GM18507 (cell line): Measurements from ENCODE around the gene PDE1C.
"Not testable (repeated sequence)": the region's sequence is repeated elsewhere in the genome, so short reads cannot be mapped to it uniquely, and the experiment has no call there.

ENCODE experiments used
- DNase-seq: peaks from one replicate; pipeline ENCODE4 v3.0.0; 2011; ENCODE audit warnings: low read depth; ENCODE audit not compliant: insufficient read length; ENCODE audit errors: extremely low spot score
- FAIRE-seq: peaks from 2 replicates; lab custom pipeline; 2011; peaks lifted over from hg19 to GRCh38; lab: Jason Lieb, UNC

PDE1C gene

DNA sequence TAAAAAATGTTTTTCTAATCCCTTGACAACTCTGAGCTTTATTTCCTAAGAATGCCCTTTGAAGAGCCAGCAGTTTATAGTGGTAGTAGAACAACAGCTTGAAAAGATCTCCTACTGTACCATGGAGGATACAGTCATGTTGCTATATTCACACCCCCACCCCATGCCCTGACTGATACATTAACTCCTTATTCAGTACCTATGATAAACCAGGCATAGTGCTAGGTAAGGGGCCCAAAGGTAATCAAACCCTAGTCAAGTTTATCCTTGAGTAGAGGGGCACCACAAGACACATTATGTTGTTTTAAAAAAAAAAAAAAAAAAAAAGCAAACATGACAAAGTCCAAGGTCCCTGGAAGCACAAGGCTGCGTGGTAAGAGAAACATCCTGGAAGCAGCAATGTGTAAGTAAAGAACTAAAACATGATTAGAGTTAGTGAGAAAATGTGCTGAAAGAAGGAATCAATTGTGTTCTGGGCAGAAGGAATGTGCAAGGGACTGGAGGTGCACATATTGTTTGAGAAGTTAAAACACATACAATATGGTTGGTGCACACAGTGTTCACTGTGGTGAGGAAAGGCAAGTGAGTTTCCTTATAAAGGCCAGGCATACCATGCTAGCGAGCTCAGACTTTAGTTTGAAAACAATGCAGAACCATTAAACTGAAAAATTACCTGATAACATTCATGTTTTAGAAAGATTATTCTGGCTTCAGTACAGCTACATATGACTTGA, 51.2 kb downstream of the PDE1C start:
- FAIRE-seq (no peak), DNase-seq (no peak)

GRCh38 chr7:32015133-32015532, 55.1 kb downstream of the PDE1C start:
- DNase-seq: no peak
- no peak for FAIRE-seq

- DNase-seq, FAIRE-seq: not testable (repeated sequence)
Observed at GRCh38 chr7:32013471-32013870, 56.7 kb downstream of the PDE1C start.

DNA sequence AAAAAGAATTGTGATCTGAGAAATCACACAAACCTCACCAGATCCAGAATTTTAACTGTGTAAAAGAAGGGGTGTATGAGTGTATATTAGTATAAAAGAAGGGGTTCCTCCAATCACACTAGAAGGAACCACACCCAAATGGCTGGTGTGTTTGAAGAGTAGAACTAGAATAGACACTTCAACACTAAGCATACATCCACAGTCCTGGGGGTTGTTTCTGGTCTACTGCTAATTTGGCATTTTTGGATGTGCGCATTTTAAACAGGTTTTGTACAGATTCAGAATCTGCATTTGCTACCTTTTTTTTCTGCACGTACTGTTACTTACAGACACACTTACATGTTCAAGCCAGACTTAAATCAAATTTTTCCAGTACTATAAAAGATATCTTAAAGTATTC, 64.6 kb downstream of the PDE1C start:
- no peak for FAIRE-seq

DNA sequence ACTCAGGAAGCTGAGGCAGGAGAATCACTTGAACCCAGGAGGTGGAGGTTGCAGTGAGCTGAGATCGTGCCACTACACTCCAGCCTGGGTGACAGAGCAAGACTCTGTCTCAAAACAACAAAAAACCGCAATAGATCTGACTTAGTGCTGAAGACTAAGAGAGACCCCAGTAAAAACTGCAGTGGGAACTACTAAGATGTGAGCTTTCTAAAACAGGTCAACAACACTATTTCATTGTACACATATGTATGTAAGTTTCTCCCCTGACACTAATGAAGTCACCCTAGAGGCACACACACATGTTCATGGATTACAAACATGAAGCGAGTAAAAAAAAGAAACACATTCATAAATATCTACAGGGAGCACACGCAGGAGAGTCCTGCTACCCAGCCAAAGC, 68.3 kb downstream of the PDE1C start:
- DNase-seq (no peak), FAIRE-seq (no peak)

More for the DNA sequence above, 64.6 kb downstream of the PDE1C start:
- no peak for DNase-seq

GRCh38 chr7:31997423-31997822, 72.8 kb downstream of the PDE1C start:
- DNase-seq (no peak), FAIRE-seq (no peak)

- FAIRE-seq (no peak), DNase-seq (no peak)
Observed at GRCh38 chr7:31995134-31995533, 75.1 kb downstream of the PDE1C start.

- no peak for FAIRE-seq
- no peak for DNase-seq
Observed at GRCh38 chr7:31991846-31992245, 78.4 kb downstream of the PDE1C start.

DNA sequence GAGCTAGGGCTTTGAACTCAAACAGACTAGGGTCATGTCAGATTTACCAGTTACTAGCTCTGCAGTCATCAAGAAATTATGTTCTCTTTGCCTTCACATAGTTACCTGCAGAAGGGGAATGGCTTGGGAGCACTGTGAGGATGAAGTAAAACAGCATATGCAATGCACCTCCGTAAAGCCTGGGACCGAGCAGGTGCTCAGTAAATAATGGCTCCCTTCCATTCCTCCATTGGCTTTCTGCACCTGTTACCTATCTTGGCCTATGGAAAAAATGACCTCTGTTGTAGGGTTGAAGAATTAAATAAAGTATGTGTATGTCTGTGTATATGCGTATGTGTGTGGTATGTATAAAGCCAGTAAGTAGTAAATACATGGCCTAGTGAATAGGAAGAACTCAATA, 78.8 kb downstream of the PDE1C start:
- DNase-seq (no peak), FAIRE-seq (no peak)

DNA sequence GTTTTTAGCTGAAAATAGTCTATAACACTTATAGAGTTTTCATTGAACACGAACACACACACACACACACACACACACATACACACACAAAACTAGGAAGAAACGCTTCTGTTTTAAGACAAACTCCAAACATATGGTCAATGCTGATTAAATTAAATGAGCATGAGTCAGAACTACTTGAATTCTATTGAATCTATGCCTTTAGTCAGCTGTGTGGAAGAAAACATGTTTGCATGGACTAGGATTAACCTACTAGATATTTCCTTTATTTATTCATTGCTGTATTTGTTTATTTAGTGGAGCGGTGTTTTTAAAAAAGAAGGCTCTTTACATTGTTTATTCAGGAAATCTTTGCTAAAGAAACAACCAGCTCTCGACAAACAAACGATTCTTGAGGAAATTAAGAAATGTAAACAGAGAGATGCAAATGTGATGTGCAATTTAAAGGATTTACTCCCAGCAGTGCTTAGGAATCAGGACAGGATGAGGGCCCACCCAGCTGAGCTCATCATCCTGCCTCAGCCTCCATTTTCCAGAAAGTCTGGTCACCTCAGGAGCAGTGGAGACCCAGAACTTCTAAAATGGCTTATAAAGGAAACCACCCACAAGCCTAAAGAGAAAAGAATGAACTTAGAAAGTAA, 83.2 kb downstream of the PDE1C start:
- FAIRE-seq: no peak

GRCh38 chr7:31982962-31983361, 87.2 kb downstream of the PDE1C start:
- DNase-seq (no peak), FAIRE-seq (no peak)

More for the DNA sequence above, 83.2 kb downstream of the PDE1C start:
- DNase-seq: no peak

- DNase-seq: no peak
- no peak for FAIRE-seq
Observed at GRCh38 chr7:31981874-31982390, 88.3 kb downstream of the PDE1C start.

DNA sequence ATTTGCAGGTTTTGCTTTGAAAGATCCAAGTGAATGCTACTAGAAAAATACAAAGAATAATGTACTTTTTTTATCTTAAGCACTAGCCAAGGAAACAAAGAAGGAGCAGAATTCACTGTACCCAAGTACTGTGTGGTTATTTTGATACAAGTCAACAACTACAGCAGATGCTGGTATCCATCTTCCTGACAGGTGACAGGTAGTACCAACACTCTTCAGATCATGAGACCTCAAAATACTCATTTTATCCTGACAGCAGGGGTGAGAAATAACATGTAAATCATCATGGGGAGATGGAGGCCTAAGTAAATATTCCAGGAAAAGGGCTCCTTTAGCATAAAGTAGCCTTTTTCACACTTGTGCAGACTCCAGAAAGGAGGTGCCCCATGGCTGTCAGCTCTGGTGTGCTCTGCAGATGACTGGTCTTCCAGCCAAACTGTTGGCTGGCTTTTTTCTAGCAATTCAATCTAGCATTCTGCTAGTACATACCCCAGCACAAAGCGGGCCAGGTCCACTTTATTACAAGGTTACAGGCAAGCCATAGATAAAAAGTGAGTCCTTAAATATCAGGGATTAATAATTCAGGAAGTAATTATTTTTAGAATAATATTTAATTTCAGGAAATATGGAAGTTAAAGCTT, 90.4 kb downstream of the PDE1C start:
- FAIRE-seq: no peak
- DNase-seq: no peak

- no peak for FAIRE-seq
- no peak for DNase-seq
Observed at GRCh38 chr7:31975546-31975945, 94.7 kb downstream of the PDE1C start.

DNA sequence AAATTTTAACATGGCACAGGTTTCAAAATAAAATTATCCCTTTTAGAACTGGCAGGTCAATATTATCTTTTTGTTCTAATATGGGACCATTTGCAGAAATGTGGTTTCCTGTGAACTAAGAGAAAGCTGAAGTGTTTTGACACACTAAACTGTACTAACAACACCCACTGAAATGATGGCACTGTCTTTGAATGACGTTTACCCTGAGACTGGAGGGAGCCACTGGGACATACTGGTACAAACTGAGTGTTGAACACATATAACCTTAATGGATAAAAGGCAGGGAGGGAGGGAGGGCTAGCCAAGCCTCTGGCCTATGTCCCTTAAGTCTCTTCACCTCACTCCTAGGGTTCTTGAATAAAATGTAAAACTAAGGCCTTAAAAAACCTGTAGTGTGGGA, 95.9 kb downstream of the PDE1C start:
- no peak for FAIRE-seq
- no peak for DNase-seq

DNA sequence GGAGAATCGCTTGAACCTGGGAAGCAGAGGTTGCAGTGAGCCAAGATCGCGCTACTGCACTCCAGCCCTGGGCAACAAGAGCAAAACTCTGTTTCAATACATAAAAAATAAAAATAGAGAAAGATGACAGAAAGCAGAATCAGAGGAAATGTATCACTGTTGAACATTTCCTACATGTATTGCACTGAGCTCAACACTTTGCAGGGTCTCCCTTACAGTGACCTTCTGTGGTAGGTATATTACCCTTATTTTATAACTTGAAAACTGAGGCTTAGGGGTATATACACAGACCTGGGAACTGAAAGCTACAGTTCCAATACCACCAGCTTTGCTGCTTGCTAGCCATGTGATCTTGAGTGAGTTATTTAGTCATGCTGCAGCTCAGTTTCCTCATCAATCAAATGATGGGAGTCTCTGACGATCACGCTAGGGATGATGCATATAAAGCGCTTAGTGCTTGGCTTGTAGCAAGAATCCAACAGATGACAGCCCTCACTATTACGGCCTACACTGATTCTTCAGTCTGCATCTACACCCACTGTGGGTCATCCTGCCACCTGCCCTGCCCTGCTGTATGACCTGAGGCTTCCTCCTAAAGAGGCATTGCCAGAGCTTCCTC, 99.0 kb downstream of the PDE1C start:
- FAIRE-seq (no peak), DNase-seq (no peak)

DNA sequence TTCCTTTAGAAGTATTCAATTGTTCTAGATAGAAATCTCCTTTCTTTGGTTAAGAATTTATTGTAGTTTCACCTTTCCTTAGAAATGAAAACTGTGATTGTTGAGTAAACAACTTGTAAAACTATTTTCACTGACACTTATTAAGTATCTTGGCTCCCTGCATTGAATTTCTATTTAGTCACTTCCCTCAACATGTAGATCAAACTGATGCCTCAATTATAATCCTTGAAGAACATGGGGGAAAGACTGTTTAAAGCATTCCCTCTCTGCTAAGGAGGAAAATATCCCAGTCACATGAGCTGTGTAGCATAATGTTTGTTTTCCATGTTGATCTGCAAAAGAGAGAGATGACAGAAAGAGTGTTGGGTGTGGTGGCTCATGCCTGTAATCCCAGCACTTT, 99.7 kb downstream of the PDE1C start:
- FAIRE-seq (no peak), DNase-seq (no peak)

- FAIRE-seq: no peak
- no peak for DNase-seq
Observed at GRCh38 chr7:31963569-31964175, 106.5 kb downstream of the PDE1C start.

DNA sequence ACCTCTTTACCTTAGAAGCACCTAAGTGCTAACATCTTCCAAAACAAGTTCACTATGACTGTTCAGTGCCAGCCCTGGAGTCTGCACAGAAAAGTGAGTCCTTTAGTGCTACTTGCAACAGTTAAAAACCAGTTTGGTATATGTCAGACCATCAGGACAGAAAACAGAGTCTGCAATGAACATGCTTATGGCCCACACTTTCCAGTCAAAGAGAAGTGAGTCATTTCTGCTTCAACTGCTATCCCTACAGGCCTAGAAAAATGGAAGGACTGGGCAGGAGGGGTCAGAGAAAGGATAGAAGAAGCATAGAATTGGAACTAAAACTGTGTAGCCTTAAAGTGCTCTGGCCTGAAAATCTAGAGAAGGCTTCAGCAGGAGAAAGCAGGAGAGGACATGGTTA, 108.0 kb downstream of the PDE1C start:
- no peak for DNase-seq
- FAIRE-seq: no peak

DNA sequence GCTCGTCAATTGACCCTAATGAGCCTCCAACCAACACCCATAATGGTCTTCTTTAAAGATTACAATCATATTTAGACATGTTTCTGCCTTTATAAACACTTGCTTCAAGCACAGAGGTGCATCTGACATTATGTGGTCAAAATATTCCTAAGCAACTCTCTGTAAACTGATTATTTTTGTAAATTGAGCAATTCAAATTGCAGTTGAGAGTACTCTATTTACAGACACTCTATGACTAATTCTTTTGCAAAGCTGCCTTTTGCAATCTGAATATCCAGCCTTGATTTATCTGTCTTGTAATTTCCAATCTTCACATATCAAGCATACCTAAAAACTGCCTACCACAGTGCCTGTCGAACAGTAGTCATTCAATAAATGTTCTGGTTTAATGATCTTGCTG, 112.0 kb downstream of the PDE1C start:
- no peak for FAIRE-seq
- no peak for DNase-seq
